ENCODE results near the gene GPI.
"Not testable (repeated sequence)": the region's sequence is repeated elsewhere in the genome, so short reads cannot be mapped to it uniquely, and the experiment has no call there.

GPI gene

DNA sequence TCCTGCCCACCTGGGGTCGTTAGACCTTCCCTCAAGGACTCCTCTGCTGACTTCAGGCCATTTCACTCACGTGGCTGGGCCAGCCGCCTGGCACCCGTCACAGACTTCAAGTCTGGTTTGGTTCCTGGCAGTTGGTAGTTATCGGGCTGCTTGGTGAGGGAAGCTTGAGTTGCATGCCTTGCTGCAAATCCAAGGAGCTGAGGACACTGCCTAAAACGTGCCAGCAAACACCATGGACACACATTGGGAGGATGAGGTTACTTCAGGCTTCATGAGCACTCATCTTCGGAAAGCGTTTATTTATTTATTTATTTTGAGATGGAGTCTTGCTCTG lies 2.6 kb downstream of the GPI start:
- DNase-seq (ENCODE audit: low read depth): no peak

DNA sequence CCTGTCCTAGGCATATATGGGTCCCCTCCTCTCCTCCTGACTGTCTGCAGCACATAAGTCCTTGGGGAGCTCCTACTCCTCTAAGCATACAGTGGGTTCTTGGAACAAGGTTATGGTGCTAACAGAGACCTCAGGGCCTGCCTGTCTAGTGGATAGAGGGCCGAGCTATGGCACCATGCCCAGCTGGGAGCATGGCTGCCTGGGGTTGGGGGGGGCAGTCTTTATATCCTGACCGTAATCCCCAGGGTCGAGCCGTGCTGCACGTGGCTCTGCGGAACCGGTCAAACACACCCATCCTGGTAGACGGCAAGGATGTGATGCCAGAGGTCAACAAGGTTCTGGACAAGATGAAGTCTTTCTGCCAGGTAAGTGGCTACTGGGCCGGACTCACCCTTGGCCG lies 3.3 kb downstream of the GPI start:
- no peak for DNase-seq (ENCODE audit: low read depth)

DNA sequence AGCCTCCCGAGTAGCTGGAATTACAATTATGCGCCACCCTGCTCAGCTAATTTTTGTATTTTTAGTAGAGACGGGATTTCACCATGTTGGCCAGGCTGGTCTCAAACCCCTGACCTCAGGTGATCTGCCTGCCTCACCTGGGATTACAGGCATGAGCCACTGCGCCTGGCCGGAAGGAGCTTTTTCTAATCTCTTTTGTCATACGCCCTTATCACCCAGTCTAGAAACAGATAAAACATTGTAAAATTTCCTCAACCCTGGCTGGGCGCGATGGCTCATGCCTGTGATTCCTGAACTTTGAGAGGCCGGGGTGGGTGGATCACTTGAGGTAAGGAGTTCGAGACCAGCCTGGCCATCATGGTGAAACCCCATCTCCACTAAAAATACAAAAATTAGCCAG lies 4.2 kb downstream of the GPI start:
- DNase-seq (ENCODE audit: low read depth): not testable (repeated sequence)

DNA sequence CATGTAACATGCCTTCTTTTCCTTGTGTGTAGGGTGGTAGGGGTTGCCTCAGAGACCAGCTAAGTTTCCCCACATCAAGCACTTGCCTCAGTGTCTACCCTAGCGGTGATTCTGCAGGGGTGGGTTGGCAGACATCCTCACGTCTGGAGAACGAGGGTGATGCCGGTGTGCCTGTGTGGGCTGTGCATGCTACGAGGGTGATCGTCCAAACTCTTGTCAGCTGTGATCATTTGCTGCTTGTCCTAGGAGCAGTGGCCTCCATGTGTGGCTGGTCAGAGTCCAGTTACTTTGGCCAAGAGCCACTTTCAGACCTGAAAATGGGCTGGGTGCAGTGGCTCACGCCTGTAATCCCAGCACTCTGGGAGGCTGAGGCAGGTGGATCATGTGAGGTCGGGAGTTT lies 5.1 kb downstream of the GPI start:
- no peak for DNase-seq (ENCODE audit: low read depth)

DNA sequence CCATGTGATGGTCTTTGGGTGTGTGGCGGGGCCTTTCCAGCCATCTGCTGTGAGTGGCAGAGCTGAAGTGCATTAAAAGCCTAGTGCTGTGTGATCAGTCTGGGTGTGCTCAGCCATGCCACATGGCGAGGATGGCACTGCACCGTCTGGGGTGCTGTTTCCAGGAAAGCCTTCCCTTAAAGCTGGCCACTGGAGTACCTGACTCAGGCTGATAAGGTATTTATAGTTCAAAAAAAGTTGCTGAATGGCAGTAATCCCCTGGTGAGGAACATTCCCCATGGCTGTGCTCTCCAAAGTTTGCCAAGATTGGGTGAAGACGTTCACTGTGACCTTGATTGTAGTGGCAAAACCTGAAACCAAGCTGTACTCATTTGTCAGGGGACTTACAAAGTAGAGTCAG lies 6.0 kb downstream of the GPI start:
- DNase-seq (ENCODE audit: low read depth): no peak

DNA sequence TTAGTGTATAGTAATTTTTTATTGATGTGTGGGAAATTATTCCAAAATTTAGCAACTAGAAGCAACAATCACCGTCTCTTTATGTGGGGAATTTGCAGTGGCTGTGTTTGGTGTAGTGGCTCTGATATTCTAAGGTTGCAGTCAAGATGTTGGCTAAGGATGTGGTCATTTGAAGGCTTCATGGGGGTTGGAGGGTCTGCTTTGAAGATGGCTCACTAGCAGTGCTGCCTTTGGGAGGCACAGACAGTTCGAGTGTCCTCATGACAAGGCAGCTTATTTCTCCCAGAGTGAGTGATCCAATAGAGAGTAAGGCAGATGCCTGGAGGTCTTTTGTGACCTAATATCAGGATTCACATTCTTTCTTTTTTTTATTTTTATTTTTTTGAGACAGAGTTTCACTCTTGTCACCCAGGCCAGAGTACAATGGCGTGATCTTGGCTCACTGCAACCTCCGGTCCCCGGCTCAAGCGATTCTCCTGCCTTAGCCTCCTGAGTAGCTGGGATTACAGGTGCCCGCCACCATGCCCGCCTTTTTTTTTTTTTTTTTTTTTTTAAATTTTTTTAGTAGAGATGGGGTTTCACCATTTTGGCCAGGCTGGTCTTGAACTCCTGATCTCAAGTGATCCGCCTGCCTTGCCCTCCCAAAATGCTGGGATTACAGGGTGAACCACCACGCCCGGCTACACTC lies 8.7 kb downstream of the GPI start:
- DNase-seq (ENCODE audit: low read depth): no peak

DNA sequence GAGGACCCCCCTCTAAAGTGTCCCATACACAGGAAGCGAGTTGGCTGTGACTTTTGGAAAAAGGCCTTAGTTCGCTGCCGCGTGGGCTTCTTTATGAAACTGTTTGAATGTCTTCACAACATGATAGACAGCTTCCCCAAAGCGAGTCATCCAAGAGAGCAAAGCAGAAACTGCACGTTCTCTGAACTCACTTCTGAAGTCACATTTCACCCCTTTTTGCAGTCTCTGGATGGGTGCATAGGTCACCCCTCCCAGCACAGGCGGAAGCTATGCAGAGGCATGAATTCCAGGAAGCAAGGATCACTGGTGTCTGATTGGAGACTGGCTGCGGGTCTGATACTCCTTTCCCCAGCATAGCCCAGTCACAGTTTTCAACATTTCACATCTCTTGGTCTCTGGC lies 10.6 kb downstream of the GPI start:
- no peak for DNase-seq (ENCODE audit: low read depth)

DNA sequence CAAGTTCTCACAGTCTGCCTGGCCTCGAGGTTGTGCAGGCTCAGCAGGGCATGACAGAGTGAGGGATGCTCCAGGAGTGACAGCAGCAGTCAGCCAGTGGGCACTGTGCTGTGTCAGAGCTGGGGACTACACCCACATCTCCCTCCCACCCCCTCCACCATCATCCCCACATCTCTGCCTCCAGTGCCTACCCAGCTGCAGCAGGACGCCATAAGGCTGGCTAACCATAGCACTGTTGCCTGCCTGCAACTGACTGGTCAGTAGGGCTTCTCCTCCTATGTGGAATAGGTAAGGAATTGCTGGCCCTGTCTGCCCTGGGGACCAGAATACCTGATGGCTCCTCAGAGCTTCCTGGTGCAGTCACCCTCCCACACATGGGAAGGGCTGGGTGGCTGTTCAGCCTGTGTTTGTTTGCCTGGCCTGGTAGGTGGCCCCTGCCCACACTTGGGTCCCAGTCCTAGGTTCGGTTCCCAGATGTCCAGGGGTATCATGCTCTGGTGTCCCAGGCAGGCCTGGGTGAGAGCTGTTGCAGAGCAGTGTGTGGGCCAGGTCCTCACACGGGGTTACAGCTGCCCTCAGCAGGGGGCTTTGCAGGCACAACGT lies 15.7 kb downstream of the GPI start:
- DNase-seq (ENCODE audit: low read depth): no peak

DNA sequence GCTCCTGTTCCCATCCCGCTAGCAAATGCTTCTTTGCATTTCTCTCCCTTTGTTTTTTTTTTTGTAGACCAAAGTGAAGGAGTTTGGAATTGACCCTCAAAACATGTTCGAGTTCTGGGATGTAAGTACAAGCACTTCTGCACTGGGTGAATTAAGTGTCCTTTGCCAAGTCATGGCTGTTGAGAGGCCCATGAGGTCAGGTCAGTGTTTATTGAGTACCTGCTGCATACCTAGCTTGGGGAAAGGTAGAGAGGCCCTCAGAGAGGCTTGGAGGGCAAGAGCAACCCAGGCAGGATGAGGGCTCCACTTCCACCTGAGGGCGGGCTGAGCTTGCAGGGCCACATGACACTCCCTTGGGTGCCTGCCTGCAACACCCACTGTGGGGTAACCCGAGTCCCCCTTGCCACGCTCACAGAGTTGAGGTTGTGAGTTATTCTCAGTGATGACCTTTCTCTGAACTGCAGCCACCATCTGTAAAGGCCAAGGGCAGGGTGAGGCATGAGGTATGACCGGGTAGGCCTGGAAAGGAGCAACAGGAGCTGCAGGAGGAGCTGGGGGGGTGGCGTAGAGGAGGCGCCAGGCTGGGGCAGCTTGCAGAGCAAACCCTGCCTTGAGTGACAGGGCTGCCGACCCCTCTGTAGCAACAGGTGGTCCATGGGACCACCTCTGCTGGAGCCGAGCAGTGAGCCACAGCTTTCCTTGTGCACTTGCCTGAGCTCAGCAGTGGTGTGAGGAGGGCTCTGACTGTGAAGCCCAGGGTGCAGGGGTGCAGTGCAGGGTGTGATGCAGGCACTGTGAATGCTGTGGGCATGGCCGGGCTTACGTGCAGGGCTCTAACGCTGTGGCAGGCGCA lies 16.6 kb downstream of the GPI start:
- no peak for DNase-seq (ENCODE audit: low read depth)

DNA sequence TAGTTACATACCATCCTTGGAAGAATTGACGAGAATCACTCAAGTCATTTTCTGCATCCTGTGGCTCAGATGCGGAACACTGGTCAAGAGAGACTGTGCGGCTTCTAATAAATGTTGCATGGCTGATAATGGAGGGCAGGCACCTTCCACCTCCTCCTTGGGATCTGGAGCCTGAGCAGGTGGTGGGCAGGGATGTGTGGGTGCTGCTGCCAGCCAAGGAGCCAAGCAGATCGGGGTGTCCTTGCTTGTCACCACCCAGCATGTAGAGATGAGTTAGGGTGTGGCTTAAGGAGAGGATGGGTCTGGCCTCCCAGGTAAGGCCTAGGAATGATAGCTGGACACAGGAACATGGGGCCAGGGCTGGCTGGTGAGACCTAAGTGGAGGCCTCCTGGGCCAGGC lies 17.5 kb downstream of the GPI start:
- no peak for DNase-seq (ENCODE audit: low read depth)

DNA sequence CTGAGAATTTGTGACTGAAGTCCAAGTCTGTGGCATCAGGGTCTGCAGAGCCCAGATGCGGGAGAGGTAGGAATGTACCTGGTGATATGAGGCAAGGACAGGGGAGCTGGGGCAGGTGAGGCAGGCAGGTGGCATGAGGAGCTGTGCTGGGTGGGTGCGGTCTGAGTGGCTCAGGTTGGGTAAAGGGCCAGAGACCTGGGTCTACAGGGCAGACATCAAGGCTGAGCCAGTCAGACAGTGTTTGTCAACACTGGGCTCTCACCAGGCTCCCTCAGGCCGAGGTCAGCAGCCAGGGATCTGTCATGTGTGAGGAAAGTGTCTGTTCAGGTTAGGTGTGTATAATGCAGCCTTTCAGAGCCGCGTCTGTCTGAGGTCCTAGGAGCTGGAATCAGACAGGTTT lies 18.6 kb downstream of the GPI start:
- DNase-seq (ENCODE audit: low read depth): no peak

DNA sequence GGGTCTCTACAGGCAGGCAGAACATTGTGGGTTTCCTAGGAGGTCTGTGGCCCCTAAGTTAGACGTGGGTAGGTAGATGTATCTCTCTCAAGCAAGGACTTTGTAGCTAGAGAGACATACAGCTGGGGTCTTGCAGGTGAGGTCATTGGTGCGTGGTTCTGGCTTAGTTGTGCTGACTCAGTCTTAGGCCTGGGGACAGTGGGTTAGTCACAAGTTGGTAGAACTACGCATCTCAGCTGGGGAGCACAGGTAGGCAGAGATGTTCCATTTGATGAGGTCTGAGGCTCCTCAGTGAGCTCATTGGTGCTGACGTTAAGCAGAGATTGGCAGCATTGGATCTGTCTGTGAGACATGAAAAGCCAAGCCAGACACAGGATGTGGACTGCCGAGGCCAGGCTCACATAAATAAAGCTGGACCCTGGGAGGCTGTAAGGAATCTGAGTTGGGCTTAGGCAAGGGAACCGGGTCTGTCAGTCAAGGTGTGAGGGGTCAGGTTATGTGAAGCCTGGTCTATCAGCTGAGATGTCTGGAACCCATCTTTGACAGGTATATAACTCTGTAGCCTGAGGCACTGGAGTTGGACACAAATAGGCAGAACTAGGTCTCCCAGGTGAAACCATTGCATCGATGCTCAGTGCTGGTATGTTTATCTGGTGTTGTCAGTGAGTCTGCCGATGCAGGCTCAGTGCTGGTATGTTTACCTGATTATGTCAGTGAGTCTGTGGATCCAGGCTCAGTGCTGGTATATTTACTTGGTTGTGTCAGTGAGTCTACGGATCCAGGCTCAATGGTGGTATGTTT lies 21.8 kb downstream of the GPI start:
- DNase-seq (ENCODE audit: low read depth): no peak

DNA sequence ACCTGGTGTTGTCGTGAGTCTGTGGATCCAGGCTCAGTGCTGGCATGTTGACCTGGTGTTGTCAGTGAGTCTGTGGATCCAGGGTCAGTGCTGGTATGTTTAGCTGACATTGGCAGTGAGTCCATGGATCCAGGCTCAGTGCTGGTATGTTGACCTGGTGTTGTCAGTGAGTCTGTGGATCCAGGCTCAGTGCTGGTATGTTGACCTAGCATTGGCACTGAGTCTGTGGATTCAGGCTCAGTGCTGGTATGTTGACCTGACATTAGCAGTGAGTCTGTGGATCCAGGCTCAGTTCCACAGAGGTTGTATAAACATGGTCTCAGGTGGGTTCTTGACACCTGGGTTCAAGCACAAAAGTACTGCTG lies 22.4 kb downstream of the GPI start:
- DNase-seq (ENCODE audit: low read depth): no peak

DNA sequence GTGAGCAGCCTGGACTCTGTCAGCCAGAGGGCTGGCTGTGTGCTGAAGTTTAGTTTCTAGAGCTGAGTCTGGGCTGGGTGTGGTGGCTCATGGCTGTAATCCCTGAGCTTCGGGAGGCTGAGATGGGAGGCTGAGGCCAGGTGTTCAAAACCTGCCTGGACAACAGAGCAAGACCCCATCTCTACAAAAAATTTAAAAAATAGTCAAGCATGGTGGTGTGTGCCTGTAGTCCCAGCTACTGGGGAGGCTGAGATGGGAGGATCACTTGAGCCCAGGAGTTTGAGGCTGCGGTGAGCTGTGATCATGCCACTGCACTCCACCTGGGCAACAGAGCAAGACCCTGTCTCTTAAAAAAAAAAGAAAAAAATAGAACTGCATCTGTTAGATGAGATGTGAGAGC lies 23.7 kb downstream of the GPI start:
- DNase-seq (ENCODE audit: low read depth): not testable (repeated sequence)

DNA sequence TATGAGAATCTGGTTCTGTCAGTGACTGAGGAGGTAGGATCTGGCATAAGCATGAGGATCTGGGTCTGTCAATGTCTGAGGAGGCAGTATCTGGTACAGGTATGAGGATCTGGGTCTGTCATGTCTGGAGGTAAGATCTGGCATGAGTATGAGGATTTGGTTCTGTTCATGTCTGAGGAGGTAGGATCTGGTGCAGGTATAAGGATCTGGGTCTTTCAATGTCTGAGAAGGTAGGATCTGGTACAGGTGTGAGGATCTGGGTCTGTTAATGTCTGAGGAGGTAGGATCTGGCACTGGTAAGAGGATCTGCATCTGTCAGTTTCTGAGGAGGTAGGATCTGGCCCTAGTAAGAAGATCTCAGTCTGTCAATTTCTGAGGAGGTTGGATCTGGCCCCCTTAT lies 26.8 kb downstream of the GPI start:
- no peak for DNase-seq (ENCODE audit: low read depth)

DNA sequence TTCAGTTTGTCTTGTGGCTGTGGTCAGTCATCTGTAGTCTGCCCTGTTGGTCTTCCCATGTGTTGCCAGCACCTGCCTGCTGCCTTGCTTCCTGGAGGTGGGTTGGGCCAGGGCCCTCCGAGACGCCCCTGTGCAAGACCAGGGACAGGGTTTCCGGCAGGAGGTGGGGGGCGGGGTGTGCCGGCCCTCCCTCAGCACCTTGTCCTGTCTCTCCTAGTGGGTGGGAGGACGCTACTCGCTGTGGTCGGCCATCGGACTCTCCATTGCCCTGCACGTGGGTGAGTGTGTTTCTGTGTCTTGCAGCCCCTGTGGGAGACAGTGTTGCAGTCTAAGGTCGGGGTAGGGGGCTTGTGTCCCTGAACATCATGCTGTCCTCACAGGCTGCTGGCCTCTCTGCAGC lies 28.0 kb downstream of the GPI start:
- DNase-seq (ENCODE audit: low read depth): no peak

DNA sequence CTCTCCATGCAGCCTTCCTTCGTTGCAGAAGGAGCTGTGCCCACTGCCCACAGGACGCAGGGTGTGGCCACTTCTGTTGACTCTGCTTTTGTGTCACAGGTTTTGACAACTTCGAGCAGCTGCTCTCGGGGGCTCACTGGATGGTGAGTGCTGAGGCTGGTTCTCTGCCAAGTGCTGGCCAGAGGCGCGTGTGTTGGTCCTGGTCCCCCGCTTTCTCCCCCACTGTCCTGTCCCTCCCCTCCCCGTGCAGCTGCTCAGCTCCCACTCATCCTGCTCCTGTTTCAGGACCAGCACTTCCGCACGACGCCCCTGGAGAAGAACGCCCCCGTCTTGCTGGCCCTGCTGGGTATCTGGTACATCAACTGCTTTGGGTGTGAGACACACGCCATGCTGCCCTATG lies 28.6 kb downstream of the GPI start:
- DNase-seq (ENCODE audit: low read depth): no peak

DNA sequence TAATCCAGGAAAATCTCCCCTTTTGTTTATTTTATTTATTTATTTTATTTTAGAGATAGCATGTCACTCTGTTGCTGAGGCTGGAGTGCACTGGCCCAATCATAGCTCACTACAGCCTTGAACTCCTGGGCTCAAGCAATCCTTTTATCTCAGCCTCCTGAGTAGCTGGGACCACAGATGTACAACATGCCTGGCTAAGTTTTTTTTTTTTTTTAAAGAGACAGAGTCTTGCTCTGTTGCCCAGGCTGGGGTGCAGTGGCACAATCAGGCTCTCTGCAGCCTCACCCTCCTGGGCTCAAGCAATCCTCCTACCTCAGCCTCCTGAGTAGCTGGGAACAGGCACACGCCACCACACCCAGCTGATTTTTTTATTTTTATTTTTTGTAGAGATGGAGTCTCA lies 32.9 kb downstream of the GPI start:
- no peak for DNase-seq (ENCODE audit: low read depth)

DNA sequence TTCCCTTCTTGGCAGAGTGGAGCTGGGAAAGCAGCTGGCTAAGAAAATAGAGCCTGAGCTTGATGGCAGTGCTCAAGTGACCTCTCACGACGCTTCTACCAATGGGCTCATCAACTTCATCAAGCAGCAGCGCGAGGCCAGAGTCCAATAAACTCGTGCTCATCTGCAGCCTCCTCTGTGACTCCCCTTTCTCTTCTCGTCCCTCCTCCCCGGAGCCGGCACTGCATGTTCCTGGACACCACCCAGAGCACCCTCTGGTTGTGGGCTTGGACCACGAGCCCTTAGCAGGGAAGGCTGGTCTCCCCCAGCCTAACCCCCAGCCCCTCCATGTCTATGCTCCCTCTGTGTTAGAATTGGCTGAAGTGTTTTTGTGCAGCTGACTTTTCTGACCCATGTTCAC lies 34.9 kb downstream of the GPI start:
- no peak for DNase-seq (ENCODE audit: low read depth)

DNA sequence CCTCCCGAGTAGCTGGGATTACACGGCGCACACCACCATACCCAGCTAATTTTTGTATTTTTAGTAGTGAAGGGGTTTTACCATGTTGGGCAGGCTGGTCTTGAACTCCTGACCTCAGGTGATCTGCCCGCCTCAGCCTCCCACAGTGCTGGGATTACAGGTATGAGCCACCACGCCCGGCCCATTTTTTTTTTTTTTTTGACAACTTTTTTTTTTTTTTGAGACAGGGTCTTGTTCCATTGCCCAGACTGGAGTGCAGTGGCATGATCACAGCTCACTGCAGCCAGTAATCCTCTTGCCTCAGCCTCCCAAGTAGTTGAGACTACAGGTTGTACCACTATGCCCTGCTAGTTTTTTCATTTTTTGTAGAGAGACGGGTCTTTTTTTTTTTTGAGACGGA lies 35.8 kb downstream of the GPI start:
- DNase-seq (ENCODE audit: low read depth): not testable (repeated sequence)

DNA sequence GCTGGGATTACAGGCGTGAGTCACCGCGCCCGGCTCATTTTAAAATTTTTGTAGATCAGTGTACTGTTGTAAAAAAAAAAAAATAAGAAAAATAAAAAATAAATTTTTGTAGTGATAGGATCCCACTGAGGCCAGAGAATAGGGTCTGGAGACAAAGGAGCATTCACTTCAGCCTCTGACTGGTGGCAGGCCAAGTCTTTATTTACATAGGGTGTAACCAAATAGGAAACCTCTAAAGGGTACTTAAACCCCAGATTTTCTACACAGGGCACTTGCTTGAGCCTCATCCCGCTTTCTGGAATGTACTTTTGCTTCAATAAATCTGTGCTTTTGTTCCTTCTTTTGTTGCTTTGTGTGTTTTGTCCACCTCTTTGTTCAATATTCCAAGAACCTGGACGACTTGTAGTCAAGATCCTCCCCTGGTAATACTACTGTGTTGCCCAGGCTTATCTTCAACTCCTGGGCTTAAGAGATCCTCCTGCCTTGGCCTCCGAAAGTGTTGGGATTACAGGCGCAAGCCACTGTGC lies 37.1 kb downstream of the GPI start:
- DNase-seq (ENCODE audit: low read depth): no peak

DNA sequence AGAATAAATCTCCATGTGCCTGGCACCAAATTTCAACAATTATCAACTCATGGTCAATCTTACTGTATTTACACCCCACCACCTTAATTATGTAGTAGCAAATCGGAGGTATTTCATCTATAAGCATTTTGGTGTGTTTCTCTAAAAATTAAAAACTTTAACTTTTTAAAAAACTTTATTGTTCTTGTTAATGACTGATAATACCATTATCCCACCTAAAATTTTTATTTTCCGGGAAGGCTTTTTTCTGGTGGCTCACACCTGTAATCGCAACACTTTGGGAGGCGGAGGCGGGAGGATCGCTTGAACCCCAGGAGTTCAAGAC lies 38.8 kb downstream of the GPI start:
- DNase-seq (ENCODE audit: low read depth): no peak

All from ELR (cell line).